HG02870 (cell line): Measurements from ENCODE around the gene MCUR1.
A peak's percentile ranks its signal among the peaks of the same experiment; 100 is the strongest.
"Not testable (repeated sequence)": the region's sequence is repeated elsewhere in the genome, so short reads cannot be mapped to it uniquely, and the experiment has no call there.

Experiments
- ATAC-seq: cut with Tn5 transposase; IDR thresholded peaks from one replicate; pipeline ENCODE4 v1.9.1; 2021; ENCODE audit warnings: mild to moderate bottlenecking, moderate library complexity; ENCODE audit not compliant: unreplicated experiment

Gene MCUR1, protein sequence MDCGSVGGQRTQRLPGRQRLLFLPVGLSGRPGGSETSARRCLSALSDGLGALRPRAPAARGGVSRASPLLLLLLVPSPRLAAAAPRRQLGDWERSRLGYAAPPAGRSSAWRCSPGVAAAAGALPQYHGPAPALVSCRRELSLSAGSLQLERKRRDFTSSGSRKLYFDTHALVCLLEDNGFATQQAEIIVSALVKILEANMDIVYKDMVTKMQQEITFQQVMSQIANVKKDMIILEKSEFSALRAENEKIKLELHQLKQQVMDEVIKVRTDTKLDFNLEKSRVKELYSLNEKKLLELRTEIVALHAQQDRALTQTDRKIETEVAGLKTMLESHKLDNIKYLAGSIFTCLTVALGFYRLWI

DNA sequence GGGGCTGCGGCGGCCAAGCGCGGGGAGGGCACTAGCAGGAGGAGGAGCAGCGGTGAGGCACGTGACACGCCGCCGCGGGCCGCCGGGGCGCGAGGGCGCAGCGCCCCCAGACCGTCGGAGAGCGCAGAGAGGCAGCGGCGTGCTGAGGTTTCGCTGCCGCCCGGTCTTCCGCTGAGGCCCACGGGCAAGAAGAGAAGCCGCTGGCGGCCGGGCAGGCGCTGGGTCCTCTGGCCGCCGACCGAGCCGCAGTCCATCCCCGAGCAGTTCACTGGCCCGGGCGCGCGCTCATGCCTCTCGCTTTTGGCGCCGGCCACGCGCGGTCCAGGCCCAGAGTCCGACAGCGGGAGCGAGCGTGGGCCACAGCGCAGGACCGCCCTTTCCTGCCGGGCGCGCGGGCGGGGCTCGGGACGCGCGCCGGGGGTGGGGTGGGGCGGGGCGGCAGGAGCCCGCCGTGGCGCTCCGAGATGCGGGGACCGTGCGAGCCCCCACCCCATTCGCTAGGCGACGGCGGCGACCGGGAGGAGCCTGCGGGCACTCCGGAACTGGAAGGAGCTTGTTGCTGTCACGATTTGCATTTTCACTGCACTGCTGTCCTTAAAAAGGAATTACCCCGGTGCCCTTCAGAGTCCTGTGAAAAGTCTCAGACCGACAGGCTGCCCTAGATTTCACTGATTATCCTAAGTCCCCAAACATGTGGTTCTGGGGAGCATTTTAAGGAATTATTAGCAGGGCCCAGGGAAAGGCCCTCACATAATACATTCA, at the start of gene MCUR1:
MCUR1 (minus strand) TSS at position 382 of the 762 bp plus-strand sequence; CDS start at position 254, 128 bp downstream.
- peak; percentile 76 for ATAC-seq

DNA sequence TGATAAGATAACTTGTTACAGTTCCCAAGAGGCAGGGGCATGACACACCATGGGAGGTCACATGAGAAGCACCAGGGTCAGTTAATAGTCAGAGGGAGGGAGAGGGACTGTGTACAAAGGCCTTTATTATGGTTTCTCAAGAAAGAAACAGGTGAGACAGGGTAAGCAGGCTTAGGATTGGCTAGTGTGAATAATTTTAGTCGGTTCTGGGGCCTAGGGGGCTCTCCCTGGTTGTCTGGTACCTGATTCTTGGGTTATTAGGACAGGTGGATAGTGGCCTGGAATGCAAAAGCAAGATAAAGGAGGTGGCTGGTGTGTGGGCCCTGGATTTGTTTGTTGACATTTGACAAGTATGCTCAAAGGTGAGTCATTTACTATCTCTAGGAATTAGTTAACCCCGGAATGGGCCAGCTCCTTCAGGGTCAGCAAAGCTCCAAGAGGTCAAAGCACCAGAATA, 49.4 kb upstream of the MCUR1 start:
- no peak for ATAC-seq

DNA sequence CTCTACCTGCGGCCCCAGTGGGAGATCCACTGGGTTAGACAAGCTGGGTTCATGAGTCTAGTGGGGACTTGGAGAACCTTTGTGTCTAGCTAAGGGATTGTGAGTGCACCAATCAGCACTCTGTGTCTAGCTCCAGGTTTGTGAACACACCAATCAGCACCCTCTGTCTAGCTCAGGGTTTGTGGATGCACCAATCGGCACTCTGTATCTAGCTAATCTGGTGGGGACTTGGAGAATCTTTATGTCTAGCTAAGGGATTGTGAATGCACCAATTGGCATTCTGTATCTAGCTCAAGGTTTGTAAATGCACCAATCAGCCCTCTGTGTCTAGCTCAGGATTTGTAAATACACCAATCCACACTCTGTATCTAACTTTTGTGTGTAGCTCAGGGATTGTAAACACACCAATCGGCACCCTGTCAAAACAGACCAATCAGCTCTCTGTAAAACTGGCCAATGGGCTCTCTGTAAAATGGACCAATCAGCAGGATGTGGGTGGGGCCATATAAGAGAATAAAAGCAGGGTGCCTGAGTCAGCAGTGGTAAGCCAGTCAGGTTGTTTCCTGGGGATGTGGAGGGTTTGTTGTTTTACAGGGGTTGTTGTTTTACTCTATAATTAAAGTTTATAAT, 46.3 kb upstream of the MCUR1 start:
- not testable (repeated sequence) for ATAC-seq

DNA sequence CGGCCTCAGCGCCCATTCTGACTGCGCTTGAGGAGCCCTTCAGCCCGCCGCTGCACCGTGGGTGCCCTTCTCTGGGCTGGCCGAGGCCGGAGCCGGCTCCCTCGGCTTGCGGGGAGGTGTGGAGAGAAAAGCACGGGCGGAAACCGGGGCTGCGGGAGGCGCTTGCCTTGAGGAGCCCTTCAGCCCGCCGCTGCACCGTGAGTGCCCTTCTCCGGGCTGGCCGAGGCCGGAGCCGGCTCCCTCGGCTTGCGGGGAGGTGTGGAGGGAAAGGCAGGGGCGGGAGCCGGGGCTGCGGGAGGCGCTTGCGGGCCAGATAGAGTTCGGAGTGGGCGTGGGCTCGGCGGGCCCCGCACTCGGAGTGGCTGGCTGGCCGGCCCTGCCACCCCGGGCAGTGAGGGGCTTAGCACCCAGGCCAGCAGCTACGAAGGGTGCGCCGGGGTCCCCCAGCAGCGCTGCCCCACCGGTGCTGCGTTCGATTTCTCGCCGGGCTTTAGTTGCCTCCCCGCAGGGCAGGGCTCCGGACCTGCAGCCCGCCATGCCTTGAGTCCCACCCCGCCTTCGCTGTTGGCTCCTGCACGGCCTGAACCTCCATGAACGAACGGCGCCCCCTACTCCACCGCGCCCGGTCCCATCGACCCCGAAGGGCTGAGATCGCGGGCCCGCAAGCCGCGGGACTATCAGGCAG, 45.7 kb upstream of the MCUR1 start:
- ATAC-seq, result no peak

DNA sequence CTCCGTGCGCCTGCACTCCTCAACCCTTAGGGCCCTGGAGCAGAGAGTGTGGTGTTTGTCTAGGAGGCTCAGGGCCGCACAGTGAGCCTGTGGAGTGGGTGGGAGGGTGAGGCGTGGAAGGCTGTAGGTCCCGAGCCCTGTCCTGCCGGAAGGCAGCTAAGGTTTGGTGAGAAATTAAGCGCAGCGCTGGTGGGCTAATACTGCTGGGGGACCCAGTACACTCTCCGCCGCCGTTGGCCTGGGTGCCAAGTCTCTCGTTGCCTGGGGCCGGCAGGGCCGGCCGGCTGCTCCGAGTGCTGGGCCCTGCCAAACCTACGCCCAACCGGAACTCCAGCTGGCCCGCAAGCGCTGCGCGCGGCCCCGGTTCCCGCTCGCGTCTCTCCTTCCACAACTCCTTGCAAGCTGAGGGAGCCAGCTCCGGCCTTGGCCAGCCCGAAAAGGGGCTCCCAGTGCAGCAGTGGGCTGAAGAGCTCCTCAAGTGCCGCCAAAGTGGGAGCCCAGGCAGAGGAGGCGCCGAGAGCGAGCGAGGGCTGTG, 40.4 kb upstream of the MCUR1 start:
- ATAC-seq, result no peak

DNA sequence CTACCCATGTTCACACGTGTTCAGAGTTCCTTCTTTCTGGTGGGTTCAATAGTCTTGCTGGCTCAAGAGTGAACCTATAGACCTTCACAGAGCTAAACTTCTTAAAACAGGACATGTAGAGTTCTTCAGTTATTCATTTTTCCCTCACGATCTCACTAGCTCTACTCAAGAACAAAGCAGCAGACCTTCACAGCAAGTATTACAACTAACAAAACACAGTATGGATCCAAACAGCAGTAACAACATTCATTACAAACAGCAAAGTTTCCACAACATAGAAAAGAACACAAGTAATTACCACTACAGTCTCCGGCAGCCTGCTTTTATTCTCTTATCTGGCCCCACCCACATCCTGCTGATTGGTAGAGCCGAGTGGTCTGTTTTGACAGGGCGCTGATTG, 39.5 kb upstream of the MCUR1 start:
- ATAC-seq, result no peak

DNA sequence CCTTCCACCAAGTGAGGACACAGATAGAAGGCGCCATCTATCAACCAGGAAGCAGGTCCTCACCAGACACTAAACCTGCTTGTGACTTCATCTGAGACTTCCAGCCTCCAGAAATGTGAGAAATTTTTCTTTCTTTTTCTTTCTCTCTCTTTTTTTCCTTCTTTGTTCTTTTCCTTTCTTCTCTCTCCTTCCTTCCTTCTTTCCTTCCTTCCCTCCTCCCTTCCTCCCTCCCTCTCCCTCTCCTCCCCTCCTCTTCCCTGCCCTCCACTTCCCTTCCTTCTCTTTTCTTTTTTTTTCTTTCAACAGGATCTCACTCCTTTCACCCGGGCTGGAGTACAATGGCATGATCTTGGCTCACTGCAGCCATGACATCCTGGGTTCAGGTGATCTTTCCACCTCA, 37.4 kb upstream of the MCUR1 start:
- ATAC-seq, result no peak

DNA sequence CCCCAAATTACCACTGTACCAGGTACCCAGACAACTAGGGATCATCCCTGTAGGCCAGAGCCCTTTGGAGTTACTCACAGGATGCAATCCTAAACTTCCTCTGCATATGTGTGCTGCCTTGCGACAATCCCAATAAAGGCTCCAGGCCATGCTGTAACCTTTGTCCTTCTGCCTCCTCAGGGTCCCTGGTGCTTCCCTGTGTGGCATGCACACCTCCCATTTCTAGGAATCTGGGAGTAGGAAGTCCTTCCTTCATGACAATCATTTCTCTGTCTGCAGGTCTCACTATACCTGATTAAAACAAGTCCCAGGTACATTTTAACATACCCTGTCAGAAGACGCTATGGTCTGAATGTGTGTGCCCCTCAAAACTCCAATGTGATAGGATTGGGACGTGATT, 37.0 kb upstream of the MCUR1 start:
- ATAC-seq, result no peak

DNA sequence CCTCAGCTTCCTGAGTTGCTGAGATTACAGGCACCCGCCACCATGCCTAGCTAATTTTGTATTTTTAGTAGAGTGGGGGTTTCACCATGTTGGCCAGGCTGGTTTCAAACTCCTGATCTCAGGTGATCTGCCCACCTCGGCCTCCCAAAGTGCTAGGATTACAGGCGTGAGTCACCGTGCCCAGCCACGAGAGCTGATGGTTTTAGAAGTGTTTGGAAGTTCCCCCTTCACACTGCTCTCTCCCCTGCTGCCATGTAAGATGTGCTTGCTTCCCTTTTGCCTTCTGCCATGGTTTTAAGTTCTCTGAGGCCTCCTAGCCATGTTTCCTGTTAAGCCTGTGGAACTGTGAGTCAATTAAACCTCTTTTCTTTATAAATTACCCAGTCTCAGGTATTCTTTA, 36.3 kb upstream of the MCUR1 start:
- not testable (repeated sequence) for ATAC-seq

DNA sequence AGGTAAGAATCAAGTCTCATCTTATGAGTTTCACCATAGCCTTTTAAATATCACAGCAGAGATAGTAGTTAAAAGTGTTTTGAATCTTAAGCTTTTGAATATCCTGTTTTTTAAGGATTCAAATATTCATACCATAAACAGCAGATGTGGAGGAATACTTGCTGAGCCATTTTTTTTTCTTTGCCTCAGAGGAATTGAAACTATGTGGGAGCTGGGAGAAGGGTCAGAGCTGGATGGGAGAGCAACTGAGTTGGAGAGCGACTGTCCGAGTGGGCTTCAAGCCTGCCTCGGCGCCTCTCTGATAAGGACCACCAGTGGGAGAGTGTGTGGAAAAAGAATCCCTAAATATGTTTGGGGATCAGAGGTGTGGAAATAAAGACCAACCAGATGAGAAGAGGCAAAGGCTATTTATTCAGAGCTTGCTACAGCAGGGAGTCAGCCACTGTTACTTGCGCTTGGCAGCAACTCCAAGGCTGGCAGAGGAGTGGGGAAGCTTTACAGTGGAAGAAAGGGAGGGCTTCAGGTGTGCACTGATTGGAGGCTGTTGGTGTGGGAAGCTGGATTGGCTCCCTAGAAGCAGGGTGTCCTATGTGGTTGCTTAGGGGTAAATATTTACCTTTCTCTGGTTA, 34.3 kb upstream of the MCUR1 start:
- no peak for ATAC-seq

DNA sequence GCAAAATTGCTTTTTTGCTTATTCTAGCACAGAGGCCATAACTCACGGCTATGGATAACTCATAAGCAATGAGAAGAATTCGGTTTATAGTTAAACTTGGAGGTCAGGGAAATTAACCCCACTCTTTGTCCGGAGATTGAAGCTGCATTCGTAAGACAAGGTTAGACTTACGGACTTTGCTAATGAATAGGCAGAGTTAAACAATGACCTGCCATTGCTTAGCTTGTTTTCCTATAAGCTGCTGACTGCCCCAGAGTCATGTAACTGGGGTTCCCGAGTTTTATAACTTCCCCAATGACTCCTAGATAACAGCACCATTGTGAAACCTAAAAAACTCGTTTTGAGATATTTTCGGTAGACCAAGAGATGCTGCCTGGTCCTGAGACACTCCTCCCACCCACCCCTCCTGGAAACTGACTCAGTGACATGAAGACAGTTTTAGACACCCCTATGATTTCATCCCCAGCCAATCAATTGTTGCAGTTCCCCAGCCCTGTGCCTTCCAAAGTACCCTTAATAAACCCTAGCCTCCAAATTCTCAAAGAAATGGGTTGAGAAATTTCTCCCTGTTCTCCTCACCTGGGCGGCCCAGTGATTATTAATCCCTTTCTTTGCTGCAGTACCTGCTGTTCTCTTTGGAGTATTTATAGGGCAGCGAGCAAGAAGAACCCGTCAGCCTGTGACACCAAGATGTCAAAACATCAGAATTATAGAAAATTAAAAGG, 33.1 kb upstream of the MCUR1 start:
- no peak for ATAC-seq

DNA sequence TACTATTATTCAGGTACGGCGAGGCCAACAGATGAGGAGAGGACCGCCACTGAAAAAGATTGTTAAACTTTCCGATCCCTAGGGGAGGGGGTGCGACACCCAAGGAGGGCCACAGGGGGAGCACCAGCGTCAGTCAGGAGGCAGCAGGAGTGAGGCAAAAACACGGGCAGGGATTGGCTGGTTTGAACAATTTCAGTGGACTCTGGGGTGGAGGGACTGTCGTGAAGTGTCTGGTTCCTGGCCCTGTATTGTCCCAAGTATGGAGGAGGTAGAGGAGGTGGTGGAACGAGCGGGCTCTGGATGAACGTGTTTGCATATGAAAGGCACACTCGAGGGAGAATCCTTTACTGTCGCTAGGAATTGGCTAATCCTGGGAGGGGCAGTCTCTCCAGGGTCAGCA, 32.5 kb upstream of the MCUR1 start:
- no peak for ATAC-seq

DNA sequence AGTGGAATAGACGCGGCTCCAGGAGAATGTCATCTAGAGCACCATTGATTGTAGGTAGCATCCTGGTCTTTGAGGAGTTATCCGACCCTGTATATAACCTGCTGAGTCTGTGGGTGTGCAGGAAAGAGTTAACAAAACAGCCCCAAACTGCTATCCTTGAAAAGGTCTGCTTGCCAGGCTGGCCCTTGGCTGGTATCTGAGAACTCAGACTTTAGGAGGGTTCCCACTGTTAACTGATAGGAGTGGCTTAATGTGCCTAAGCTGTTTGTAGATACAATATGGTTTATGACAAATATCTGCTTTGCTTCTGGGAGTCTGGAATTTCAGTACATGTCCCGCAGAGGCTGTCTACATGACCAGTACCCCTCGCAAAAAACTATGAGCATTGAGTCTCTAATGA, 27.6 kb upstream of the MCUR1 start:
- ATAC-seq, result no peak

DNA sequence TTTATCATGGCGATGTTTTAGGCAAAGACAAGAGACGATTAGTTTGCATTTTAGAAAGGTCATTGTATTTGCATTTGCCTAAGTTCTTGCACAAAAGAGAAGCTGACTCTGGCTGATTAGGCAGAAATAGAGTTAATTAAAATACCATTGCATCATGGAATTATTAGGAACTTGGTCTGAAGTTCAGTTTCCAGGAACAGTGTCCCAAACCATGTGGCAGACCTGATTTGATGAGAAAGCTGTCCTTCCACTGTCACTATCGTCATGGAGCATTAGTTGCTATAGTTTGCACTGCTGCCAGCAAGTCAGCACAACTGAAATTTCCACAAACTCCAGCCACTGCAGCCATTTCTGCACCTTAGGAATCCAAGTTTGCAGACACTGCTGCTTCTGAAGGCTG, 24.3 kb upstream of the MCUR1 start:
- no peak for ATAC-seq

DNA sequence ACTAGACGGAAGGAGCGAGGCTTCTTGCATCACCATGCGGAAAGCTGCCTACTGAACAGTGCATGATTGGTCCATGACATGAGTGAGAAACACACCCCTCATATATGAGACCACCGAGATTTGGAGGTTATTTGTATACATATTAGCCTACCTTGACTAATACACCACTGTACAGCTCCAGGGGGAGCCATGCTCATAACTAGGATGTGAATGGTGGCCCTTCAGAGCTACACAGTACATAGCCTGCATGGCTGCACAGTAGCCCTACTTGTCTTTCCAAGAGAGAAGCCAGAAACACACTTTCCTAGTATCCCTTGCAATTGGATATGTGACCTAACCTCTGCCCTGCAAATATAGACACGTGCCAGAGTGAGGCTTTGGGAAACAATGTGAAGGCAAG, 21.8 kb upstream of the MCUR1 start:
- no peak for ATAC-seq

DNA sequence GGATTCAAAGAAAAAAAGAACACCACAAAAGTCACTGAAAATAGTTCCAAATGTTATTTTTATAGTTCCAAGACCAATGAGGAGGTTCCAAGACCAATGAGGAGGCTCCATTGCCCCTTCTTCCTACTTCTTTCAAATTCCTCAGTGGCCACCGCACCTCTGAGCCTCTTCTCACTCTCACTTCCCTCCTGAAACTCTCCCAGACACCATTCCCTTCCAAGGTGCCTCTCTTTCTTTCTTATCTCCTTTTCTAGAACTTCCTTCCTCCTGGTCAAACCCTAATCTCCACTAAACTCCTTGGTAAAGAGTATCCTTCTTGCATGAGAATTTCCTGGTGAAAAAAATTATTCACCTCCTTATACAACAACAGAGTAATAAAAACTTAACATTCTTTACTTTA, 20.4 kb upstream of the MCUR1 start:
- ATAC-seq, result no peak

DNA sequence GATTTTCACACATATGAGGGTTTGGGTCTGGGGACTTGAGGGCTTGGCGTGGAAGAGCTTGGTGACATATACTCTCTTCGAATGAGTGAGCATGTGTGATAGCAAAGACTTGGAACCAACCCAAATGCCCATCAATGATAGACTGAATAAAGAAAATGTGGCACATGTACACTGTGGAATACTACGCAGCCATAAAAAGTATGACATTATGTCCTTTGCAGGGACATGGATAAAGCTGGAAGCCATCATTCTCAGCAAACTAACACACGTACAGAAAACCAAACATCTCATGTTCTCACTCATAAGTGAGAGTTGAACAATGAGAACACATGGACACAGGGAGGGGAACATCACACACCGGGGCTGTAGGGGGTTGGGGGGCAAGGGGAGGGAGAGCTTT, 19.7 kb upstream of the MCUR1 start:
- not testable (repeated sequence) for ATAC-seq

DNA sequence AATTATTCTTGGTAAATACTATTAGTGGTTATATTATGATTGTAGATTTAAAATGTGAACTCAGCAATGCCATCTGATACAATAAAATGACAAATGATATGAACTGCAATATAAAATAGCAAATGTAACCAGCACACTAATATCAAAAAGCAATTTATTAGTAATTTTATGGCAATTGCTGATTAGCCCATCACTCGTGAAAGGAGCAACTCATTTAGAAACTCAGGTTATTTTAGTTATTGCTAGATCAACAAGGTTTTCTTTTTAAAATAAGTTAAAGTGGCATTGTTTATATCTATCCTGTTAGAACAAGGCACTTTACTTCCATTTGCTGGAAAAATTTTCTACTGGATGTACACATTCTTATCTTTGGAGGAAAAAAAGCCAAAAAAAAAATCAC, 18.4 kb upstream of the MCUR1 start:
- ATAC-seq, result no peak

DNA sequence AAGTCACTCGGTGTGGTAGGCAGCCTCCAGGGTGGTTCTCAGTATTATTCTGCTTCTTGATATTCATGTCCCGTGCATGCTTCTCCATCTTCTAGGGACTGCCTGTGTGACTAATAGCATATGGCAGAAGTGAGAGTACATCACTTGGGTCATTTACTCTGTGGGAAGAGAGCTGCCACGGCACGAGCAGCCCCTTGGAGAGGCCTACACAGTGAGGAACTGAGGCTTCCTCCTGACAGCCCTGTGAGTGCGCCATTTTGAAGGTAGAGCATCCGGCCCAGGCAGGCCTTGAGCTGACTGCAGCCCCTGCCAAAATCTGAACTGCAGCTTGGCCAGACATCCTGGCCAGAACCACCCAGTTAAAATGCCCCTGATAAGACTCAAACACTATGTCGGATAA, 17.3 kb upstream of the MCUR1 start:
- peak; percentile 90 for ATAC-seq

DNA sequence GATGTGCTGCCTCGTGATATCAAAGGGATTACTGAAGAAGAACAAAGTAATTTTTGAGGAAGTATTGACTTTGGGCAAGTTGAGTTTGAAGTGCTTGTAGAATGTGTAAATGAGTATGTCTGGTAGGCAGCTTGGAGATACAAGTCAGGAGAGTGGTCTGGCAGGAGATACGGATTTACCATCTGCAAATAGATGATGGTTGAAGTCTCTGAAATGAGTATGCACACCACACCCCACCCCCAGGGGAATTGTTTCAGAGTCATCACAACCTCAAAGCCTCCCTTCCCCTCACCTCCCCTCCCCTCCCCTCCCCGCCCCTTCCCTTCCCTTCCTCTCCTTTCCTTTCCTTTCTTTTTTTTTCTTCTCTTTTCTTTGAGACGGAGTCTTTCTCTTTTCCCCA, 16.4 kb upstream of the MCUR1 start:
- ATAC-seq, result no peak
